ENCODE data around the gene C20orf144. TPM values are rescaled to one million over a fixed set of nuclear protein-coding genes. Genes with fewer than 3 reads are reported as not detected.

Gene C20orf144
- total and polyA plus RNA-seq, 9 of the 15 experiments (the other 6 are each of a cell fraction or from before 2014, with no cell fraction given) = 0.04 to 0.23 (median 0.11) TPM; not detected in 2

- TF ChIP-seq GATAD2B (IDR thresholded peaks at IDR 0.05; ENCODE audit: borderline replicate concordance) = peak; percentile 88
- TF ChIP-seq ZNF277 (CRISPR knock-in tag; IDR thresholded peaks at IDR 0.05; ENCODE audit: borderline replicate concordance) = no peak
- no peak for TF ChIP-seq ZMIZ1 (IDR thresholded peaks at IDR 0.05; ENCODE audit: low read depth in 2 of 2, low read length in 2 of 2)
- TF ChIP-seq TCF7L2 (IDR thresholded peaks at IDR 0.05; ENCODE audit: low read depth, low read length) = no peak
- TF ChIP-seq SOX6 (IDR thresholded peaks at IDR 0.05) = no peak
- no peak for TF ChIP-seq KDM4B (IDR thresholded peaks at IDR 0.05; ENCODE audit: borderline replicate concordance in 2 of 2, low read depth in 1 of 2)
- TF ChIP-seq ARNT (IDR thresholded peaks at IDR 0.05) = no peak
- no peak for TF ChIP-seq MCM5 (IDR thresholded peaks at IDR 0.05; ENCODE audit: low read depth)
- TF ChIP-seq GABPA (tag; conservative IDR thresholded peaks at IDR 0.05; ENCODE audit: low read depth) = peak; percentile 29; the same call in 1 of the 2 replicates
- TF ChIP-seq POLR2AphosphoS5 (IDR thresholded peaks at IDR 0.05; ENCODE audit: control insufficient read depth, insufficient read depth, low read depth, low read length) = peak; percentile 44; the same call in 1 of the 2 replicates
- TF ChIP-seq POLR3G (IDR thresholded peaks at IDR 0.05; ENCODE audit: extremely low read depth, insufficient read length, insufficient replicate concordance) = no peak
- peak in 1 of 2 experiments; percentile 42; a peak in 1 of 4 replicates for TF ChIP-seq NONO (IDR thresholded peaks at IDR 0.05; ENCODE audit: low read depth in 2 of 2, low read length in 1 of 2)
- peak; percentile 80; the same call in 1 of the 2 replicates for TF ChIP-seq RB1 (IDR thresholded peaks at IDR 0.05; ENCODE audit: low read depth)
- TF ChIP-seq KLF6 (CRISPR knock-in tag; IDR thresholded peaks at IDR 0.05; ENCODE audit: borderline replicate concordance) = no peak
- TF ChIP-seq KAT7 (CRISPR knock-in tag; IDR thresholded peaks at IDR 0.05; ENCODE audit: borderline replicate concordance) = 0 out of 2 replicates have a peak, but pooled peaks have one; percentile 51
- TF ChIP-seq RBM15 (IDR thresholded peaks at IDR 0.05; ENCODE audit: insufficient read depth, low read length) = no peak
- peak; percentile 48 for TF ChIP-seq POLR2H (tag; IDR thresholded peaks at IDR 0.05; ENCODE audit: low read depth)
- no peak for TF ChIP-seq RAD51 (IDR thresholded peaks at IDR 0.05; ENCODE audit: borderline replicate concordance, low read depth)
- no peak for TF ChIP-seq KLF1 (tag; IDR thresholded peaks at IDR 0.05)
- no peak for TF ChIP-seq ZBTB8A (IDR thresholded peaks at IDR 0.05; ENCODE audit: partially characterized antibody)
- no peak for TF ChIP-seq CAMTA2 (CRISPR knock-in tag; conservative IDR thresholded peaks at IDR 0.05)
These were observed 12.4 kb downstream of the C20orf144 start, which contains the start of gene NECAB3 (continued) for GRCh38 chr20:33674294-33675135.

All from K562 (cell line).